ENCODE results near the gene CCL22.

GRCh38 chr16:57380671-57381462 lies 22.3 kb downstream of the CCL22 start:
- TF ChIP-seq ZNF416 (tag by site-specific recombination; IDR thresholded peaks at IDR 0.05) = no peak
- TF ChIP-seq, protein P1, sequence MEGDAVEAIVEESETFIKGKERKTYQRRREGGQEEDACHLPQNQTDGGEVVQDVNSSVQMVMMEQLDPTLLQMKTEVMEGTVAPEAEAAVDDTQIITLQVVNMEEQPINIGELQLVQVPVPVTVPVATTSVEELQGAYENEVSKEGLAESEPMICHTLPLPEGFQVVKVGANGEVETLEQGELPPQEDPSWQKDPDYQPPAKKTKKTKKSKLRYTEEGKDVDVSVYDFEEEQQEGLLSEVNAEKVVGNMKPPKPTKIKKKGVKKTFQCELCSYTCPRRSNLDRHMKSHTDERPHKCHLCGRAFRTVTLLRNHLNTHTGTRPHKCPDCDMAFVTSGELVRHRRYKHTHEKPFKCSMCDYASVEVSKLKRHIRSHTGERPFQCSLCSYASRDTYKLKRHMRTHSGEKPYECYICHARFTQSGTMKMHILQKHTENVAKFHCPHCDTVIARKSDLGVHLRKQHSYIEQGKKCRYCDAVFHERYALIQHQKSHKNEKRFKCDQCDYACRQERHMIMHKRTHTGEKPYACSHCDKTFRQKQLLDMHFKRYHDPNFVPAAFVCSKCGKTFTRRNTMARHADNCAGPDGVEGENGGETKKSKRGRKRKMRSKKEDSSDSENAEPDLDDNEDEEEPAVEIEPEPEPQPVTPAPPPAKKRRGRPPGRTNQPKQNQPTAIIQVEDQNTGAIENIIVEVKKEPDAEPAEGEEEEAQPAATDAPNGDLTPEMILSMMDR (tag by site-specific recombination; IDR thresholded peaks at IDR 0.05) = no peak
- TF ChIP-seq REST (tag by site-specific recombination; IDR thresholded peaks at IDR 0.05) = no peak
- TF ChIP-seq KLF1 (tag by site-specific recombination; IDR thresholded peaks at IDR 0.05) = no peak
- no peak for TF ChIP-seq ZNF292 (tag by site-specific recombination; IDR thresholded peaks at IDR 0.05; ENCODE audit: borderline replicate concordance, low read depth)
- no peak for TF ChIP-seq REPIN1 (tag by site-specific recombination; IDR thresholded peaks at IDR 0.05; ENCODE audit: low read depth)
- TF ChIP-seq ZNF513 (tag by site-specific recombination; IDR thresholded peaks at IDR 0.05) = no peak
- no peak for TF ChIP-seq MEIS1 (CRISPR knock-in tag; IDR thresholded peaks at IDR 0.05; ENCODE audit: borderline replicate concordance)
- TF ChIP-seq ZBTB44 (tag by site-specific recombination; IDR thresholded peaks at IDR 0.05) = no peak
- TF ChIP-seq KLF17 (tag by site-specific recombination; IDR thresholded peaks at IDR 0.05) = no peak
- TF ChIP-seq YY1 (tag by site-specific recombination; IDR thresholded peaks at IDR 0.05) = no peak
- no peak for TF ChIP-seq ZNF133 (tag by site-specific recombination; IDR thresholded peaks at IDR 0.05)

Measured in HEK293 (cell line).